Measurements from ENCODE around the gene PLIN5.

DNA sequence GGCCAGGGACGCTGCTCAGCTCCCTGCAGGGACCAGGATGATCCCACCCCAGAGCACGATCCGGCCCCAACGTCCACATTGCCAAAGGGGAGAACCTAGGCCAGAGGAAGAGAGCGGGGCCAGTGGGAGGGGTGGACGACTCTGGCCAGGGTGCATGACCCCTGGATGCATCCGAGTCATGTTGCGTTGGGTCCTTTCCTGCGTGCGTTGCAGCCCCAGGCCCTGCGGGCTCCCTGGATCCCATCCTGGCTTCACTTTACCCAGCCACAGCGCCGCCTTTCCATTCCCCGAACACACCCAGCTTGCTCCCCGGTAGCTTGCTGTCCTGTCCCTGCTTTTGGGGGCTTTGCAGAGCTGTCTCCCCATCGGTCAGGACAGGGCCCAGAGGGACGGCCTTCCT lies 27.2 kb downstream of the PLIN5 start:
- TF ChIP-seq, protein P1, sequence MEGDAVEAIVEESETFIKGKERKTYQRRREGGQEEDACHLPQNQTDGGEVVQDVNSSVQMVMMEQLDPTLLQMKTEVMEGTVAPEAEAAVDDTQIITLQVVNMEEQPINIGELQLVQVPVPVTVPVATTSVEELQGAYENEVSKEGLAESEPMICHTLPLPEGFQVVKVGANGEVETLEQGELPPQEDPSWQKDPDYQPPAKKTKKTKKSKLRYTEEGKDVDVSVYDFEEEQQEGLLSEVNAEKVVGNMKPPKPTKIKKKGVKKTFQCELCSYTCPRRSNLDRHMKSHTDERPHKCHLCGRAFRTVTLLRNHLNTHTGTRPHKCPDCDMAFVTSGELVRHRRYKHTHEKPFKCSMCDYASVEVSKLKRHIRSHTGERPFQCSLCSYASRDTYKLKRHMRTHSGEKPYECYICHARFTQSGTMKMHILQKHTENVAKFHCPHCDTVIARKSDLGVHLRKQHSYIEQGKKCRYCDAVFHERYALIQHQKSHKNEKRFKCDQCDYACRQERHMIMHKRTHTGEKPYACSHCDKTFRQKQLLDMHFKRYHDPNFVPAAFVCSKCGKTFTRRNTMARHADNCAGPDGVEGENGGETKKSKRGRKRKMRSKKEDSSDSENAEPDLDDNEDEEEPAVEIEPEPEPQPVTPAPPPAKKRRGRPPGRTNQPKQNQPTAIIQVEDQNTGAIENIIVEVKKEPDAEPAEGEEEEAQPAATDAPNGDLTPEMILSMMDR (IDR thresholded peaks at IDR 0.05): no peak
- TF ChIP-seq POLR2AphosphoS5 (IDR thresholded peaks at IDR 0.05): no peak
- no peak for TF ChIP-seq POLR2A (IDR thresholded peaks at IDR 0.05)

All from breast epithelium (tissue), 3 donors.